Activated CD8-positive, alpha-beta T cell treated with anti-CD3 and anti-CD28 coated beads, Interleukin-2, amount 10 ng/mL, durations not matched to agents 7 days and 5 days (primary cell): Measurements from ENCODE around the gene ESYT1. TPM values are rescaled to one million over a fixed set of nuclear protein-coding genes. Genes with fewer than 3 reads are reported as not detected.

Source experiments
- ATAC-seq: fragments of 150-1000 bp; cut with Tn5 transposase; one replicate; pipeline ENCODE4 v1.10.0; 2021; ENCODE audit warnings: moderate library complexity
- CTCF ChIA-PET: fragments of 350-600 bp; sonication (Branson Sonifier 250); formaldehyde crosslinking; loops from one replicate; lab custom pipeline; 2021; ENCODE audit warnings: antibody characterized with exemption; lab: Charles Lee
- POLR2A ChIA-PET: fragments of 350-600 bp; sonication (Branson Sonifier 250); formaldehyde crosslinking; loops from one replicate; lab custom pipeline; 2021; ENCODE audit warnings: antibody characterized with exemption; lab: Charles Lee
- DNase-seq: peaks from one replicate; pipeline ENCODE4 v3.0.0-alpha.2; 2020
- H3K27ac Mint-ChIP-seq: one replicate; pipeline ENCODE4 v1.8.0; 2021; ENCODE audit warnings: mild to moderate bottlenecking, mixed read lengths
- H3K27me3 Mint-ChIP-seq: one replicate; pipeline ENCODE4 v1.8.0; 2021; ENCODE audit warnings: low read depth, mixed read lengths
- H3K36me3 Mint-ChIP-seq: one replicate; pipeline ENCODE4 v1.8.0; 2021; ENCODE audit warnings: low read depth, mixed read lengths
- H3K4me1 Mint-ChIP-seq: one replicate; pipeline ENCODE4 v1.8.0; 2021; ENCODE audit warnings: low read depth, mixed read lengths
- H3K4me3 Mint-ChIP-seq: one replicate; pipeline ENCODE4 v1.8.0; 2021; ENCODE audit warnings: mild to moderate bottlenecking, mixed read lengths
- H3K9me3 Mint-ChIP-seq: one replicate; pipeline ENCODE4 v1.8.0; 2022; ENCODE audit warnings: mixed read lengths; ENCODE audit not compliant: insufficient read depth
- total RNA-seq, 2 experiments: library from RNA; stranded (reverse); gene quantifications; one replicate each; pipeline ENCODE4 v1.2.3, GENCODE V29; 2021

The ESYT1 gene
- total RNA-seq, 2 experiments from 2014 or later: 317 to 333 TPM

- peaks cover 39% of the 10 kb centered on the region for H3K4me1 Mint-ChIP-seq
- POLR2A ChIA-PET: interaction anchor here (0.6 to 5.2 kb wide), 30 partner anchors 10 to 1163 kb away, joined by 3 to 105 read pairs (median 5); partner anchors contain the start of genes ANKRD52, CD63, ESYT1 and MYL6
- peaks cover 47% of the 10 kb centered on the region for H3K36me3 Mint-ChIP-seq
- peak within 1 kb of the TSS; percentile 100 for H3K27ac Mint-ChIP-seq
- H3K27me3 Mint-ChIP-seq: no peaks in the 10 kb centered on the region
- DNase-seq: peak; percentile 100
- CTCF ChIA-PET: interaction anchor here (0.6 to 4.9 kb wide), 51 partner anchors 9 to 379 kb away, joined by 3 to 122 read pairs (median 5); partner anchors contain the start of genes ANKRD52, CNPY2, COQ10A and CS
- H3K9me3 Mint-ChIP-seq: no peaks in the 10 kb centered on the region
- ATAC-seq: peak; percentile 76
- peak within 1 kb of the TSS; percentile 100 for H3K4me3 Mint-ChIP-seq
These were observed 10.0 kb upstream of the ESYT1 start, which contains the start of gene ZC3H10 for GRCh38 chr12:56117778-56118687. Gene ZC3H10 (plus strand): TSS chr12:56118266. CDS start chr12:56120563, 2,297 bp downstream.

DNA sequence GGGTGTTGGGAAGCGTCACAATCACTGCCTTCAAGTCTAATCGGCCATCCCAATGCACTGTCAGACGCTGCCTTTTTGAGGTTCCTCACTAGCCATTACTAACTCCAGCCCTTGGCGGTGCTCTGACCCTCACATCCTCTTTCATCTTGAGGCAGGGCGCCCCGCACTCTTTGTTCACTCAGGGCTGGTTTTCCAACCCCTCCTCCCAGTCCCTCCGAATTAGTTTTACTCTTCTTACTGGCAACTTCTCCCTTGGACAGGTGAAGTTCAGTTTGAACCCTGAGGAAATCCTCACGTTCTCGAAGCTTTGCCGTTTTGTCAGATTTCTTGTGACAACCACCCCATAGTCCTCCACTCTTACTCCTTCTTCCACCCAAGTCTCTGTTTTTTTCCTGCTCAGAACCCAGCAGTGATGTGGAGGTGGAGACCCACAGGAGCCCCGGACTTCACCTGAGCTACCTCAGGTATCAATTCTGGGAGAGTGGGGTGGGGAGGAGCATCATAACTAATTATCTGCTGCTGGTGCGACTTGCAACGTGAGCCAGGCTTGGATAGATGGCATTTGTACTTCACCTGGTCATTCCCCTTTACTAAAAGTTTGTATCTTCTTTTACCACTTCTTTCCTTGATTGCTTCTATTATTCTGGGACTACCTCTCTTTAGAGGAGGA is 9.2 kb upstream of the ESYT1 start:
- H3K36me3 Mint-ChIP-seq: peaks cover 41% of the 10 kb centered on the region
- H3K27me3 Mint-ChIP-seq: no peaks in the 10 kb centered on the region
- H3K9me3 Mint-ChIP-seq: no peaks in the 10 kb centered on the region
- peak overlapping the region; percentile 100 for H3K27ac Mint-ChIP-seq
- peak; percentile 6 for ATAC-seq
- ChIA-PET POLR2A (interaction anchor here (0.6 to 5.2 kb wide), 21 partner anchors 9 to 390 kb away, joined by 3 to 105 read pairs (median 6); partner anchors contain the start of genes ANKRD52, CD63, ESYT1 and MYL6), CTCF (interaction anchor here (0.6 to 4.9 kb wide), 45 partner anchors 8 to 380 kb away, joined by 3 to 122 read pairs (median 5); partner anchors contain the start of genes ANKRD52, CNPY2, COQ10A and CS)
- DNase-seq: no peak
- H3K4me1 Mint-ChIP-seq: peaks cover 41% of the 10 kb centered on the region
- peak overlapping the region; percentile 100 for H3K4me3 Mint-ChIP-seq

DNA sequence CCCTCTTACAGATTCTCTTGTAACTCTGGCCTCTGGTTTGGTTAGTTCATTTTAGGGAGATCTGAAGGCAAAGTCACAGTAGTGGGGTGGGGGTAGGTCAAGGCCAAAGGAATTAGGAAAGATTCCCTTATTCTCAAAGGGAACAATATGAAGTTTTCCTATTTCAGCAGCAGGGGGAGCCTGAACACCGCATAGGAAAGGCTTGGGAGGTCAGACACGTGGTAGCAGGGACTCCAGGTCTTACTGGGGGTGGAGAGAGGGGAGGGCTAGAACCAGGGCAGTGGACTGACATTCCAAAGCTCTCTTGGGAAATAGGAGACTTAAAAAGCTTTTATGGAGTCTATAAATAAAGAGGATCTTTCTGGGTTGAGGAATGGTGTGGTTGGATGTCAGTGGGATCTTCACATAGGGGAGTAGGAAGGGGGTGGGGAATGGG is 8.7 kb upstream of the ESYT1 start:
- ATAC-seq (no peak), DNase-seq (peak; percentile 74)
- ChIA-PET CTCF (interaction anchor here (0.7 to 4.9 kb wide), 30 partner anchors 7 to 381 kb away, joined by 3 to 122 read pairs (median 6); partner anchors contain the start of genes ANKRD52, CNPY2, CS and ESYT1), POLR2A (interaction anchor here (0.7 to 5.2 kb wide), 11 partner anchors 8 to 390 kb away, joined by 3 to 105 read pairs (median 8); partner anchors contain the start of genes ANKRD52, CD63, ESYT1 and MYL6)
- H3K27me3 Mint-ChIP-seq: no peaks in the 10 kb centered on the region
- H3K4me1 Mint-ChIP-seq: peaks cover 42% of the 10 kb centered on the region
- peaks cover 37% of the 10 kb centered on the region for H3K36me3 Mint-ChIP-seq
- peak overlapping the region; percentile 100 for H3K4me3 Mint-ChIP-seq
- H3K27ac Mint-ChIP-seq: peak overlapping the region; percentile 100
- H3K9me3 Mint-ChIP-seq: no peaks in the 10 kb centered on the region

- H3K4me3 Mint-ChIP-seq: no peak overlapping the region
- H3K36me3 Mint-ChIP-seq: peaks cover 34% of the 10 kb centered on the region
- no peaks in the 10 kb centered on the region for H3K27me3 Mint-ChIP-seq
- H3K27ac Mint-ChIP-seq: no peak overlapping the region
- ATAC-seq: no peak
- ChIA-PET CTCF (interaction anchor here (0.7 to 4.9 kb wide), 19 partner anchors 6 to 382 kb away, joined by 3 to 122 read pairs (median 6); partner anchors contain the start of genes ANKRD52, ESYT1, MYL6 and MYL6B), POLR2A (interaction anchor here (0.7 to 5.2 kb wide), 5 partner anchors 8 to 69 kb away, joined by 3 to 54 read pairs (median 8); partner anchors contain the start of genes ESYT1, MYL6B, PA2G4 and SMARCC2)
- H3K9me3 Mint-ChIP-seq: no peaks in the 10 kb centered on the region
- peaks cover 50% of the 10 kb centered on the region for H3K4me1 Mint-ChIP-seq
- no peak for DNase-seq
These were observed 7.8 kb upstream of the ESYT1 start for GRCh38 chr12:56120158-56120846.

DNA sequence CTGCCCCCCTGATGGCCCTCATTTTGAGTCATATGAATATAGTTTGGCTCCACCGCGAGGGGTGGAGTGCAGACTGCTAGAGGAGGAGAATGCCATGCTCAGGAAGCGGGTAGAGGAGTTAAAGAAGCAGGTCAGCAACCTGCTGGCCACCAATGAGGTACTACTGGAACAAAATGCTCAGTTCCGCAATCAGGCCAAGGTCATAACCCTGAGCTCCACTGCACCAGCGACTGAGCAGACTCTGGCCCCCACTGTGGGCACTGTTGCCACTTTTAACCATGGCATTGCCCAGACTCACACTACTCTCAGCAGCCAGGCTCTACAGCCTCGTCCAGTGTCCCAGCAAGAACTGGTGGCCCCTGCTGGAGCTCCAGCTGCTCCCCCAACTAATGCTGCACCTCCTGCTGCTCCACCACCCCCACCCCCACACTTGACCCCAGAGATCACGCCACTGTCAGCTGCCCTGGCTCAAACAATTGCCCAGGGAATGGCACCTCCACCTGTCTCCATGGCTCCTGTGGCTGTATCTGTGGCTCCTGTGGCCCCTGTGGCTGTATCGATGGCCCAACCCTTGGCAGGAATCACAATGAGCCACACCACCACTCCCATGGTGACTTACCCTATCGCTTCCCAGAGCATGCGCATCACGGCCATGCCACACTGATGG is 6.7 kb upstream of the ESYT1 start:
- Mint-ChIP-seq H3K36me3 (peaks cover 33% of the 10 kb centered on the region), H3K27ac (no peak overlapping the region), H3K4me3 (no peak overlapping the region), H3K4me1 (peaks cover 55% of the 10 kb centered on the region), H3K27me3 (no peaks in the 10 kb centered on the region), H3K9me3 (no peaks in the 10 kb centered on the region)
- ATAC-seq (no peak), DNase-seq (no peak)
- ChIA-PET POLR2A (interaction anchor here (0.8 kb wide), 1 partner anchor 68 kb away, joined by 3 read pairs; the partner anchor contains the start of gene SMARCC2), CTCF (no interaction called here)

DNA sequence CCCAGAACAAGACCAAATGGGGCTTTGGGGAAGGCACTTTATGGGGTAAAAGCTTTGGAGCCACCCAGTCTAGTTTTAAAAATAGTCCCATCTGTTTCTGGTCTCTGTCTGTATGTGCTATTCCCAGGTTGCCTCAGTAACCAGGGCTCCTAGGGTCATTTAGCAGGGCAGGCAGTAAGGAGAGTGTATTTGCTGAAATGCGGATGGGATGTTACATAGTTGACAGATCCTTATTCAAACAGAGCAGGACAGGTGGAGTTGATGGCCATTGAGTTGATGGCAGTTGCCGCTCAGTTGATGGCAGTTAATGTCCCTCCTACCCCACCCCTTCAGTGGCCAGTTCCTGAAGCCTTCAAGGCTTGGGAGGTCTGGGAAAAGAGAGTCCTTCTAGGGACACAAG is 5.4 kb upstream of the ESYT1 start:
- Mint-ChIP-seq H3K9me3 (no peaks in the 10 kb centered on the region), H3K4me1 (peaks cover 67% of the 10 kb centered on the region), H3K36me3 (peaks cover 21% of the 10 kb centered on the region), H3K4me3 (no peak overlapping the region), H3K27me3 (no peaks in the 10 kb centered on the region), H3K27ac (no peak overlapping the region)
- ChIA-PET POLR2A (interaction anchor here (8.7 kb wide), 1 partner anchor 38 kb away, joined by 77 read pairs; the partner anchor contains the start of gene MYL6), CTCF (interaction anchor here (0.9 to 9.3 kb wide), 3 partner anchors 29 to 384 kb away, joined by 3 to 148 read pairs (median 5); partner anchors contain the start of gene SMARCC2)
- ATAC-seq (no peak), DNase-seq (no peak)

- Mint-ChIP-seq H3K4me1 (peaks cover 57% of the 10 kb centered on the region), H3K4me3 (no peak overlapping the region), H3K9me3 (no peaks in the 10 kb centered on the region), H3K36me3 (peaks cover 25% of the 10 kb centered on the region), H3K27ac (peak overlapping the region; percentile 4), H3K27me3 (no peaks in the 10 kb centered on the region)
- POLR2A ChIA-PET: interaction anchor here (0.7 to 8.7 kb wide), 3 partner anchors 36 to 65 kb away, joined by 3 to 77 read pairs (median 4); partner anchors contain the start of genes MYL6 and SMARCC2
- no peak for DNase-seq
- CTCF ChIA-PET: interaction anchor here (0.7 to 9.3 kb wide), 9 partner anchors 20 to 386 kb away, joined by 3 to 148 read pairs (median 5); partner anchors contain the start of genes MYL6, MYL6B, PA2G4 and SMARCC2
- ATAC-seq: no peak
These were observed 3.9 kb upstream of the ESYT1 start for GRCh38 chr12:56124133-56124532.

DNA sequence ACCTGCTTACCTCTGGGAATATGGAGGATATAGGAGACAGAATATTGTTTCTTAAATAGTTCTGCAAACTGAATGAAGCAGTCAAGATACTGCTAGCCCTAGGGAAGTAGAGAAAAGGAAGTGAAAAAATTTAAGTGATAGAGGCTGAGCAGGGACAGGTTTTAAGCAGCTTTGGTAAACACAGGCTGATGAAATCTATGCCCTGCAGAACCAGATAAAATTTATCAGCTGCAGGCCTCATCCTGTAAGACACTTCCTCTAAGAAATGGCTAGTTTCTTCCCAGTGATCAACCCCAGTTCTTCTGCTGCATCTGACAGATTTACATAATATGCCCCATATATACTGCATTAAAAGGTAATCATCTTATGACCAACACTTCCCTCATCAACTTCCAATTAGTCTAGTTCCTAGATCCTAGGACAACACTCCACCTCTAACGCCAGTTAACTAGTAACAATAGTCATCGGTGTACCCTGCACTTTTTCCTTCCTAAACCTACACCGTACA is 1.3 kb upstream of the ESYT1 start:
- Mint-ChIP-seq H3K36me3 (peaks cover 39% of the 10 kb centered on the region), H3K9me3 (no peaks in the 10 kb centered on the region), H3K4me1 (peaks cover 62% of the 10 kb centered on the region), H3K27me3 (no peaks in the 10 kb centered on the region), H3K27ac (peak overlapping the region; percentile 91), H3K4me3 (peak overlapping the region; percentile 88)
- ChIA-PET POLR2A (interaction anchor here (0.6 to 8.7 kb wide), 10 partner anchors 8 to 95 kb away, joined by 3 to 77 read pairs (median 7); partner anchors contain the start of genes MYL6, MYL6B, PA2G4 and RNF41), CTCF (interaction anchor here (0.6 to 9.3 kb wide), 22 partner anchors 9 to 509 kb away, joined by 3 to 148 read pairs (median 4); partner anchors contain the start of genes ANKRD52, CS, MYL6 and MYL6B)
- DNase-seq (no peak), ATAC-seq (no peak)

GRCh38 chr12:56127485-56127887 is 581 bp upstream of the ESYT1 start:
- no peaks in the 10 kb centered on the region for H3K27me3 Mint-ChIP-seq
- peaks cover 69% of the 10 kb centered on the region for H3K4me1 Mint-ChIP-seq
- H3K27ac Mint-ChIP-seq: peak overlapping the region; percentile 91
- ChIA-PET POLR2A (interaction anchor here (0.6 to 8.7 kb wide), 17 partner anchors 9 to 1350 kb away, joined by 3 to 77 read pairs (median 7); partner anchors contain the start of genes DNAJC14, MYL6, MYL6B and PA2G4), CTCF (interaction anchor here (1.0 to 9.3 kb wide), 17 partner anchors 10 to 508 kb away, joined by 3 to 148 read pairs (median 9); partner anchors contain the start of genes ERBB3, MYL6, MYL6B and PA2G4)
- H3K9me3 Mint-ChIP-seq: no peaks in the 10 kb centered on the region
- no peak for ATAC-seq
- peak overlapping the region; percentile 88 for H3K4me3 Mint-ChIP-seq
- peaks cover 46% of the 10 kb centered on the region for H3K36me3 Mint-ChIP-seq
- DNase-seq: no peak
